ENCODE results near the gene PCSK6. TPM values are rescaled to one million over a fixed set of nuclear protein-coding genes. Genes with fewer than 3 reads are reported as not detected.

PCSK6 gene
- total RNA-seq, 2 experiments from 2014 or later = 1.4 to 2.1 TPM

DNA sequence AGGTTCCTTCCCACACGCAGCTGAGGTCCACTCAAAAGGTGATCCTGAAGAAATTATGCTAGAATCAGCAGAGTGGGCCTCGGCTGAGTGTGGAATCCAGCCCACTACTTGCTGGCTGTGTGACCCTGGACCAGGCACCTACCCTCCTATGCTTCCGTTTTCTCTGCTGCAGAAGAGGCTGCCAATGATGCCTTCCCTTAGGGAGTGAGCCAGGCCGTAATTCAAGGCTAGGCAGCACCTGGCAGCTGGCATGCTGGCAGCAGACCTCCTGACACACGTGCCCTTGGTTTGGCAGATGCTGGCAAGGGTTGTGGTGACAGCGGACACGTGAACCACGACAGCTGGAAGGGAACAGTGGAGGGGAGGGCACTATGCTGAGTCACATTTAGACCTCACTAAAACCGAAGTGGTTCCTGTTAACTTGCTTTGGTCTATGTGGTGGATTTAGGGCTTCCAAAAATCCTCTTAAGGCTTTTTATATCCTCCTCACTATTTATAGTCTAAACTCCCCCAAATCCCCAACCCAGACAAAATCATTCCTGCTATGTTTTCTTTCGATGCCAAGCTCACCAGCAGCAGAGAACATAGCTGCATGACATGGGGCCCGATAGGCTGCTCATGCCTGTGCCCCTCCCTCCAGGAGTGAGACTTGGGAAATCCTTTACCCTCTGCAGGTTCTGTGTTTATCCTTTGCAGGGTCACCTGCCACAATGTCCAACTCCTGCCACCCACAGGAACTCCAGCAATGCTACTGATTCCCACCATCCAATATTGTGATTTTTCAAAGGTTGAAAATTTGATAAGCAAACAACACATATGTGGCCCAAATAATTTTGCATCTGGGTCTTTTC lies 10.6 kb upstream of the PCSK6 start:
- peak; percentile 20 for ATAC-seq (ENCODE audit: low read depth)
- H3K27ac Mint-ChIP-seq = no peak overlapping the region
- H3K9me3 Mint-ChIP-seq = no peaks in the 10 kb centered on the region
- no peak overlapping the region for H3K4me3 Mint-ChIP-seq
- H3K36me3 Mint-ChIP-seq = no peaks in the 10 kb centered on the region
- POLR2A ChIA-PET = interaction anchor here (2.0 kb wide), 1 partner anchor 205 kb away, joined by 12 read pairs; the partner anchor contains the start of gene SNRPA1
- peaks cover 21% of the 10 kb centered on the region for H3K27me3 Mint-ChIP-seq
- no peak for DNase-seq
- H3K4me1 Mint-ChIP-seq = peaks cover 30% of the 10 kb centered on the region

DNA sequence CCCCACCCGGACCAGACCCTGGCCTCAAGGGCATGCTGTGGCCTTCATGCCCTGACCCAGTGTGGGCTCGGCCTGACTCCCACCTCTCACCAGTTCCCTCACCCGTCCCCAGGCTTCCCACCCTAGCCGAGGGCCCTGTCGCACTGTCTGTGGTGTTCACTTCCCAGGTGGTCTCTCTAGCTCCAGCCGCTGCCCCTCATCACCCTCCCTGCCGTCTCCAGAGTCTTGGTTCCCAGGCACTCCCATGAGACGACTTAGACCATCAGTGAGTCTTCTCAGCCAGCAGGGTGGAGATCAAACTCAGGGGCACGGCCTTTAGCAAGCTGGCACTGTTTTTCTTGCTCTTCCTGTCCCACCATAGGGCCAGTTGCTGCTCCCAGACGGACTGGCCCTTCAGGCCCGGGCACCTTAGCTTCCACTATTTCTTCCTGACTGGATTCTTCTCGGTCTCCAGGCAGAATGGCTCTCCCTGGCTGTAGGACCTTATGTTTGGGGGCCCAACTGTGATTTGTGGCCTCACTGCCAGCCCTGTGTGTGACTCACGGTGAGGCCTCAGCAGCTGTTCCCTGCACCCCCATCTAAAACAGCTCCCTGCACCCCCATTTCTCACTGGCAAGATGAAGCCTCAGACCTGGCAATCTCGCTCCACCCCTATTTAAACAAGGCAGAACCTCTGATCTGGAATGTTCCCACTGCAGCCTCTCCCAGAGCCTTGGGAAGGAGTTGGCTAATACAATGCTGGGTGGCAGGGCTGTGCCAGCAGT lies 9.4 kb upstream of the PCSK6 start:
- Mint-ChIP-seq H3K9me3 (no peaks in the 10 kb centered on the region), H3K27ac (no peak overlapping the region), H3K27me3 (peaks cover 31% of the 10 kb centered on the region), H3K36me3 (no peaks in the 10 kb centered on the region), H3K4me1 (peaks cover 30% of the 10 kb centered on the region), H3K4me3 (no peak overlapping the region)
- POLR2A ChIA-PET = no interaction called here
- ATAC-seq (ENCODE audit: low read depth) (no peak), DNase-seq (no peak)

DNA sequence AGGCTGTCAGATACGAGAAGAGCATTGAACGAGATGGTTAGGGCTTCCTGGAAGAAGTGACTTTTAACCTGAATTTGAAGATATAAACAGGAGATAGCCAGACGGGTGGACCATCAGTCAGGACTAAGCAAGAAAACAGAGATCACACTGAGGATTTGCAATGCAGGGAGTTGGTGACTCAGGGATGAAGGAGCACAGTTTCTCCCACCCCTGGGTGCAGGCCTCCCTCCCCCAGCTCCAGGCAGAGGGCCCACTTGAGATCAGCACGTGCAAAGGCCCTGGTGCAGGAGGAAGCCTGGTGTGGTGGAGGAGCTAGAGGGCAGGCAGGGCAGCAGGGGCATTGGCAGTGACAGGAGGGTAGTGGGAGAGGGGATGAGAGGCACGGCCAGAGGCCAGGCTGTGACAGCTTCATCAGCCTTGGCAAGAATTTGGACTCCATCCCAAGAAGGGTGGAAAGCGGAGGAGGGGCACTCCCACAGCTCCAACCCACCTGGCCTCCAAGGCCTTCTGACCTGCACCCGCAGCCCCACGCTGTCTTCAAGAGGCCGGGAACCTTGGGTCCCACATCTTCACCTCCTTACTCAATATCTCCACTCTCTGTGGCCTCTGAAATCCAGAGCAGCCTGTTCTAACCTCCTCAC lies 8.7 kb upstream of the PCSK6 start:
- Mint-ChIP-seq H3K4me3 (no peak overlapping the region), H3K9me3 (no peaks in the 10 kb centered on the region), H3K27me3 (peaks cover 36% of the 10 kb centered on the region), H3K36me3 (no peaks in the 10 kb centered on the region), H3K27ac (no peak overlapping the region), H3K4me1 (peaks cover 30% of the 10 kb centered on the region)
- ATAC-seq (ENCODE audit: low read depth) = no peak
- DNase-seq = no peak
- POLR2A ChIA-PET = no interaction called here

DNA sequence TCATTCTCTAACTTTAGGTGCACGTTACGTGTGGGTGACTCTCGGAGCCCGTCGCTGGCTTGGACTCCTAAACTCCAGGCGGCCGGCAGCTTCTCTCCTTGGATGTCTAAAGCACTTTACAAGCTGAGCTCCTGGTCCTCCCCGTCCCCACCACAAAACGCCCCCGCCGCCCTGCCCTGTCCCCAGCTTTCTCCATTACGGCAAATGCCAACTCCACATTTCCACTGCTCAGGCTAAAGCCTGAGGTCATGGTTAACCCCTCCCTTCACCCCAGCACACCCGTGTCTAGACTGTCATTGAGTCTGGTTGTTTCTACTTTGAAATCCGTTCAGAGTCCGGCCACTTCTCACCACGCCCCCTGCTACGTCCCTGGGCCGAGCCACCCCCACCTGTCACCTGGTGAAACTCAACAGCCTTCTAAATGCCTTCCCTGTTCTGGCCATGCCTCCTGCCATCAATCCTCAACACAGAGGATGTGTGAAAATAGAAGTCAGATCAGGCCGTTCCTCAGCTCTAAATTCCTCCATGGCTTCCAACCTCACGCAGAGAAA lies 8.1 kb upstream of the PCSK6 start:
- peaks cover 36% of the 10 kb centered on the region for H3K27me3 Mint-ChIP-seq
- H3K27ac Mint-ChIP-seq = no peak overlapping the region
- H3K4me3 Mint-ChIP-seq = no peak overlapping the region
- no peak for DNase-seq
- POLR2A ChIA-PET = no interaction called here
- ATAC-seq (ENCODE audit: low read depth) = no peak
- no peaks in the 10 kb centered on the region for H3K9me3 Mint-ChIP-seq
- H3K36me3 Mint-ChIP-seq = no peaks in the 10 kb centered on the region
- H3K4me1 Mint-ChIP-seq = peaks cover 30% of the 10 kb centered on the region

DNA sequence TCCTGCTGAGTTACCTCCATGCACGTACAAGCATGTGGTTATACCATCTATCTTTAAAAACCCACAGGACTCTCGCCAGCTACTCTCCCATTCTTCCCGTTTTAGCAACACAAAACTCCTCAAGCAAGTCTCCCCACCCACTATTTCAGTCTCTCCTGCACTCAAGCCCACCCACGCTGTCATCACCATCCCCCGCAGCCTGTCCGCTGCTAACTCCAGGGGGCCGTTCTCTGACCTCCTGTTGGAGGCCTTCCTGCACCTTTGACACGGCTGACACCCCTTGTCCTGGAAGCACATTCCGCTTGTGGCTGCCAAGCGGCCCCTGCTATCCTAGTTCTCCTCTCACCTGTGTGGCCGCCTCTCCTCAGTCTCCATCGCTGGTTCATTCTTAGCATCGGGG lies 7.5 kb upstream of the PCSK6 start:
- no peaks in the 10 kb centered on the region for H3K9me3 Mint-ChIP-seq
- POLR2A ChIA-PET = no interaction called here
- peak overlapping the region; percentile 24 for H3K27ac Mint-ChIP-seq

DNA sequence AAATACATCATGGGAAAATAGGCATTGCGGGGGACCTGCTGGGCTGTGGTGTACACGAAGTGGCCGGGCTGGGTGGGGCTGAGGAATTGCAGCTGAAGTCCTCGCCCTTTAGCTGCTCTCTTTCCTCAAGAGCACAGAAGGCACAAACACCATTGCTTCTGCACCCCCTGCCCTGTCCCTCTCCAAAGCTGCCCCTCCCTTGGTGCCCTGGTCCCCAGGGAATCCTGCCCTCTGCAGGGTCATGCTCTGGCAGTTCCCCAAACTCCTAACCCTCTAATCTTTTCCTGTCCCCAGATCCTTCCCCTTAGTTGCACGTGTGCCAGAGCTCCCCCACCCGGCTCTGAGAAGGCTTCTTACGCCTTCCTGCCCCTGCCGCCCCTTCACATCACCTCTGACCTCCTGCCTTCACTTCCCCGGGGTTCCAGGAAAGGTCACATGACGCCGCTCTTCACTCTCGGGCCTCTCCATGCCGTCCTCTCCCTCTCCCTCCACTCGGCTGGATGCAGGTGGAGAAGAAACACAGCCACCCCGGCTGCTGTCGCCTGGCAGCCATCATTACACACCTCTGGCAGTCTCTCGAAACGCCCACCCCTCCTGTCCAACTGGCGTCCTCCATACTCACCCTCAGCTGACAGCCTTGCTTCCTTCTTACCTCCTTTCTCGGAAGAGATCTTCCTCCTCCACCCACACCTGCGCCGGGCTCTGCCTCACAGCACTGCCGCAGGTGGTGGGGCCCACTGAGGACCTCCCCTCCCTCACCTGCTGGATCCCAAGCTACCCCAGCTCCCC lies 6.9 kb upstream of the PCSK6 start:
- Mint-ChIP-seq H3K36me3 (no peaks in the 10 kb centered on the region), H3K4me1 (peaks cover 25% of the 10 kb centered on the region), H3K4me3 (peak overlapping the region; percentile 27), H3K27me3 (peaks cover 36% of the 10 kb centered on the region), H3K27ac (peak overlapping the region; percentile 8), H3K9me3 (no peaks in the 10 kb centered on the region)
- no peak for DNase-seq
- POLR2A ChIA-PET = no interaction called here
- ATAC-seq (ENCODE audit: low read depth) = no peak

More for the DNA sequence above, 7.5 kb upstream of the PCSK6 start:
- Mint-ChIP-seq H3K27me3 (peaks cover 36% of the 10 kb centered on the region), H3K36me3 (no peaks in the 10 kb centered on the region), H3K4me1 (peaks cover 30% of the 10 kb centered on the region), H3K4me3 (no peak overlapping the region)
- no peak for ATAC-seq (ENCODE audit: low read depth)
- no peak for DNase-seq

DNA sequence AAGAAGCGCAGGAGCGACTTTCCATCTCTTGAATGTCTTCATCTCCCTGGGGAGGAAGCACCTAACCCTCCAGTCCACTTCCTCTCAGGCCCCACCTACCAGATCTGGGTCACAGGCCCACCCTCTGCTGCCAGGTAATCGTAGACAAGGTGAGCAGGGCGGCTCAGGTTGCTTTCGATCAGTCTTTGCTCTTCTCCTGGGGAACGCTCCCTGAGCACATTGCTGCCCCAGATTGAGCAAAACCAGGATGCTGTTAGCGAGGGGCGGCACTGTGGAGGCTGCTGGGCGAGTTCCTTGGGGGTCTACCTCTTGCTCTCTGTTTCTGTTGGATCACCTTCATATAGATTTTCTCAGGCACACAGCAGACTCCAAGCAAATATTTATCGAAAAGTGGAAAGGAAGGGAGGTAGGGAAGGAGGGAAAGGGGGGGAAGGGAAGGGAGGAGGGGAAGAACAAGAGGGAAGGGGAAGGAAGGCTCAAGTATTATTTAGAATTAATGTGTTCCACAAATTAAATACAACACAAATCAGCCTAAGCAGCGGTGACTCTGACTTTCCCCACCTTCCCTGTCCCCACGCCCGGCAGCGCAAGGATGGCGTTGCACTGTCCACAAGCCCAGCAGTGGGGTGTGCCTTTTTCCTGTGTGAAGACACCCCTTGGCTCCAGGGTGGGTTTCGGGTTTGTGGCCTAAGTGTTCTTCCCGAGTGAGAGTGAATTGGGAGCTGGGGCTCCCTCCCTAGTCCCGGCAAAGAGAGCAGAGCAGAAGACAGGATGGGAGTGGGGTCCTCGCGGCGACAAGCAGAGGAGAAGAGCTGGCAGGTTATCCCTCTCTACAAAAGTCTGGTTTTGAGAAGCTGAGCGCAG lies 6.1 kb upstream of the PCSK6 start:
- Mint-ChIP-seq H3K36me3 (no peaks in the 10 kb centered on the region), H3K4me3 (no peak overlapping the region), H3K9me3 (no peaks in the 10 kb centered on the region), H3K27ac (no peak overlapping the region), H3K4me1 (peaks cover 18% of the 10 kb centered on the region), H3K27me3 (peaks cover 44% of the 10 kb centered on the region)
- POLR2A ChIA-PET = no interaction called here
- ATAC-seq (ENCODE audit: low read depth) (no peak), DNase-seq (no peak)

DNA sequence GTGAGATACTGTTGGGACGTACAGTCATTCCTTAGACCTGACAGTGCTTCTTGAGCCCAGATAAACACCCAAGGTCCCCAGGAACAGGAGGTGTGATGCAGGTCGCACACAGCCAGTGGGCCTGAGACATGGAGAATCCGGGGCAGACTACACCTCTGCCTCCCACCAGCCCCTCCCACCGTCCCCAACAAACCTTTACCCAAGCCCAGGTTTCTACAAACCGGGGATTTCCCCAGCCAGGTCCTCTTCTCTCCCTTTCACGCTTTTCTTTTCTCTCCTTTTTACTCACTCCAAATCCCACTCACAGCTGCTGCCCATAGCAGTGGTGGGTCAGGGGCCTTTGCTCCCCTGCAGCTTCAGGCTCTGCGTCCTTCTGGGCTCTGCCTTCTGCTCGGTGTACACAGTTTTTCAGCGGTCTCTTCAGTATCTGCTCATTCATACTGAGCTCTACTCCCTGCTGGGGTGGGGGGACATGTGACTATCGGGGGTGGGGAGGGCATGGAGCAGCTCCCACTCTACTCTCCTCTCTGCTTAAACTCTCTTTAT lies 4.8 kb upstream of the PCSK6 start:
- POLR2A ChIA-PET = no interaction called here
- H3K36me3 Mint-ChIP-seq = no peaks in the 10 kb centered on the region
- H3K27me3 Mint-ChIP-seq = peaks cover 47% of the 10 kb centered on the region
- no peak overlapping the region for H3K4me3 Mint-ChIP-seq
- peaks cover 11% of the 10 kb centered on the region for H3K4me1 Mint-ChIP-seq
- H3K27ac Mint-ChIP-seq = no peak overlapping the region
- no peaks in the 10 kb centered on the region for H3K9me3 Mint-ChIP-seq
- DNase-seq = no peak
- no peak for ATAC-seq (ENCODE audit: low read depth)

DNA sequence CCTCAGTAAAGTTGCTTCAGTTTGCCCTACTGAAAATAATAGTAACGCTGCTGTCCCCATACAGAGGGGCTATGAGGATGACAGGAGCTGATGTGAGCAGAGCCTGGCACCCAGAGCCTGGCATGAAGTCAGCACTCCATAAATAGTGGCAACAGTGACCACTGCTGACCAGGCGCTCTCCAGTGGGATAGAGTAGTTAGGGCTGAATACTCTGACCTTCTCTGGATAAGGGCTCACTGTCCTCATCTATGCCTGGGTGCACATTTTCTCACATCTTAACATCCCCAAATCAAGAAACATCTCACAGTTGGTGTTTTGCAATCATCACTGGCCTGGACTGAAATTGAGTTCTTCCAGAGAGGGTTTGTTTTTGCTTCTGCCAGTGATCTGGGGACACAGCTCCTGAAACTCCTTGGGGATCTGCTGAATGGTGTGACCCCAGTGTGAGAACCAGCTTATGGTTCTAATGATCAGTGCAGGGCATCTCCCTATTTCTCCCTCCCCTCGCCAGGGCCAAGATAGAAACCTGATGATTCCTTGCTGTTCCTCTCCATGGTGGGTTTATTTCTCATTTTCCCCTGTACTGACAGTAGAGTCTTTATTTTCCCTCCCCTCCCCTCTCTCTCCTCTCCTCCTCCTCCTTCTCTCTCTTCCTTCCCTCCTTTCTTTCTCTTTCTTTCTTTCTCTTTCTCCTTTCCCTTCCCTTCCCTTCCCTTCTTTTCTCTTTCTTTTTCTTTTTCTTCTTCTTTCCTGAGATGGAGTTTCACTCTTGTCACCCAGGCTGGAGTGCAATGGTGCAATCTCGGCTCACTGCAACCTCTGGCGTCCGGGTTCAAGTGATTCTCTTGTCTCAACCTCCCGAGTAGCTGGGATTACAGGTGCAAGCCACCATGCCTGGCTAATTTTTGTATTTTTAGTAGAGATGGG lies 3.5 kb upstream of the PCSK6 start:
- POLR2A ChIA-PET = no interaction called here
- ATAC-seq (ENCODE audit: low read depth) (no peak), DNase-seq (no peak)
- Mint-ChIP-seq H3K4me3 (no peak overlapping the region), H3K4me1 (peaks cover 10% of the 10 kb centered on the region), H3K36me3 (no peaks in the 10 kb centered on the region), H3K27ac (no peak overlapping the region), H3K9me3 (no peaks in the 10 kb centered on the region), H3K27me3 (peaks cover 51% of the 10 kb centered on the region)

DNA sequence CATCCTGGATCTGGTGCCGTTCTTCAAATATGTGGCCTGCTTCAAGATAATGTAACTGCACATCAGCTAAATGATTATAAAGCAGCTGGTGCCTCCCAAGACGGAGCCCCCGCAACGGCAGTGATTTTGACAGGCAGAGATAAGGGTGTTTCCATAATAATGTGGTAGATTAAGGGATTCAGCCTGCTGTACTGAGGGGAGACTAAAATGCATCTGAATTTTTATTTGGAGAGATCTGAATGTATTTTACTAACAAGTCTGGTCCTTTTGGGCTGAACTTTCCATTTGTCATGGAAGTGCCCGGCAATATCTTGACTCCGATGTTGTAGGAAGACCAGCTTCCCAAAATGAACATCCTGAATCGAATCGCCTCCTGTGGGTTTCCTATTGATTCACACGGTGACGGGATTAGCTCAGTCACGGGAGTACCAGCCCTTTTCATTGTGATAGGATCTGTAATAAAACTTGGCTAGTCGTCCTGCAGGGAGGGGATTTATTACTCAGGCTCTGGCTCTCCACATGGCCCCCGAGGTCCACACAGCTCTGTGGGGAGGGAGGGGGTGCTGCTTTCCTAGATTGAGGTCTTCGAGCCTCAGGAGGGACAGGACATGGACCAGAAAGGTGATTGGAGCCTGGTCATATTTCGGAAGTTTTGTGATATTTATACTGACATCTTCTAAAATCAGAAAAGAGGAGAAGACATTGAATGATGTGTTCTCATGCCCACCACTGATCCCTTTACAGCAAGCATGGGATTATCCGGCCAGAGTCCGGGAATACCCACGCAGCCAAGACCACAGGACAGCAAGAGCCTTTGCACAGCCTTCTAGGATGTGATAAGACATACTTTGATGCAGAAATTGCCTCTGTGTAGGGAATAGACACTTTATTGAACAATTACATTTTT lies 2.5 kb upstream of the PCSK6 start:
- no peak overlapping the region for H3K4me3 Mint-ChIP-seq
- DNase-seq (no peak), ATAC-seq (ENCODE audit: low read depth) (no peak)
- no peaks in the 10 kb centered on the region for H3K36me3 Mint-ChIP-seq
- H3K27me3 Mint-ChIP-seq = peaks cover 50% of the 10 kb centered on the region
- no peak overlapping the region for H3K27ac Mint-ChIP-seq
- peaks cover 5% of the 10 kb centered on the region for H3K4me1 Mint-ChIP-seq
- H3K9me3 Mint-ChIP-seq = no peaks in the 10 kb centered on the region
- POLR2A ChIA-PET = no interaction called here
